CD14-positive monocyte (primary cell): Measurements from ENCODE around the gene CFAP221. TPM values are rescaled to one million over a fixed set of nuclear protein-coding genes. Genes with fewer than 3 reads are reported as not detected.

Source experiments
- DNase-seq, 3 donors: peaks; one replicate each; pipeline ENCODE4 v3.0.0-alpha.2; 2011 to 2022
- H2AFZ ChIP-seq: 2 replicates; pipeline ENCODE4 v1.6.0; 2012; ENCODE audit warnings: mild to moderate bottlenecking, low read depth, low read length, inconsistent platforms; ENCODE audit not compliant: insufficient read depth, poor library complexity, severe bottlenecking
- H3K27ac ChIP-seq, 2 donors: 1 replicate in 1 of 2; 2 replicates in 1 of 2; pipeline ENCODE4 v1.5.1; 2012 to 2013; ENCODE audit warnings: low read length in 2 of 2, control low read depth in 1 of 2, inconsistent platforms in 1 of 2, low read depth in 1 of 2, mild to moderate bottlenecking in 1 of 2
- H3K27me3 ChIP-seq, 2 donors: one replicate each; pipeline versions ENCODE4 v1.6.0 to v1.6.1; 2011 to 2013; ENCODE audit warnings: low read length in 2 of 2; ENCODE audit not compliant: control insufficient read depth in 2 of 2, insufficient read depth in 2 of 2
- H3K36me3 ChIP-seq, 2 donors: replicated peaks in 1 of 2; 1 replicate in 1 of 2; 2 replicates in 1 of 2; pipeline versions ENCODE4 v1.5.1 to v1.6.1; 2012 to 2013; ENCODE audit warnings: low read length in 2 of 2, control low read depth in 1 of 2, inconsistent platforms in 1 of 2, mild to moderate bottlenecking in 1 of 2; ENCODE audit not compliant: insufficient read depth in 2 of 2, control insufficient read depth in 1 of 2
- H3K4me1 ChIP-seq, 2 donors: 1 replicate in 1 of 2; 2 replicates in 1 of 2; pipeline versions ENCODE4 v1.5.1 to v1.6.1; 2012 to 2013; ENCODE audit warnings: low read length in 2 of 2, control low read depth in 1 of 2, inconsistent platforms in 1 of 2, mild to moderate bottlenecking in 1 of 2, moderate library complexity in 1 of 2; ENCODE audit not compliant: insufficient read depth in 2 of 2, control insufficient read depth in 1 of 2
- H3K4me2 ChIP-seq: replicated peaks from 2 replicates; pipeline ENCODE3; 2012; ENCODE audit warnings: low read length, moderate library complexity, mild to moderate bottlenecking; ENCODE audit not compliant: poor library complexity, severe bottlenecking; ENCODE audit errors: extremely low read depth
- H3K4me3 ChIP-seq, 3 experiments: fragments of 200-600 bp in 1 of 3; sonication (generic) in 1 of 3; replicated peaks in 1 of 3; 1 replicate in 2 of 3; 2 replicates in 1 of 3; pipeline ENCODE4 v1.5.1; 2011 to 2013; ENCODE audit warnings: low read length in 3 of 3, mild to moderate bottlenecking in 3 of 3, control low read depth in 2 of 3, low read depth in 2 of 3, inconsistent platforms in 1 of 3, moderate library complexity in 1 of 3
- H3K79me2 ChIP-seq: 2 replicates; pipeline ENCODE4 v1.6.0; 2012; ENCODE audit warnings: mild to moderate bottlenecking, control low read depth, inconsistent platforms, low read length, moderate library complexity; ENCODE audit not compliant: insufficient read depth
- H3K9ac ChIP-seq: 2 replicates; pipeline ENCODE4 v1.6.0; 2017; ENCODE audit warnings: low read length, mild to moderate bottlenecking; ENCODE audit not compliant: insufficient read depth, poor library complexity, severe bottlenecking
- H3K9me3 ChIP-seq, 2 donors: replicated peaks in 1 of 2; 1 replicate in 1 of 2; 2 replicates in 1 of 2; pipeline versions ENCODE4 v1.5.1 to v1.6.1; 2012 to 2013; ENCODE audit warnings: low read length in 2 of 2, control low read depth in 1 of 2; ENCODE audit not compliant: control insufficient read depth in 1 of 2, insufficient read depth in 1 of 2
- H4K20me1 ChIP-seq: 2 replicates; pipeline ENCODE4 v1.6.0; 2012; ENCODE audit warnings: mild to moderate bottlenecking, low read length, control low read depth, moderate library complexity; ENCODE audit not compliant: insufficient read depth
- H3K27ac Mint-ChIP-seq, 7 donors: one replicate each; pipeline ENCODE4 v1.8.0; 2020; ENCODE audit warnings: mild to moderate bottlenecking in 7 of 7, mixed read lengths in 7 of 7, moderate library complexity in 6 of 7, inconsistent platforms in 2 of 7
- H3K27me3 Mint-ChIP-seq, 3 donors: one replicate each; pipeline ENCODE4 v1.8.0; 2021 to 2022; ENCODE audit warnings: low read depth in 3 of 3, mild to moderate bottlenecking in 3 of 3, mixed read lengths in 3 of 3, moderate library complexity in 3 of 3, inconsistent platforms in 1 of 3
- H3K36me3 Mint-ChIP-seq, 2 donors: one replicate each; pipeline ENCODE4 v1.8.0; 2020; ENCODE audit warnings: mixed read lengths in 2 of 2, inconsistent platforms in 1 of 2, mild to moderate bottlenecking in 1 of 2
- H3K4me1 Mint-ChIP-seq: one replicate; pipeline ENCODE4 v1.8.0; 2020; ENCODE audit warnings: mild to moderate bottlenecking, mixed read lengths
- H3K4me3 Mint-ChIP-seq, 2 donors: one replicate each; pipeline ENCODE4 v1.8.0; 2020; ENCODE audit warnings: mild to moderate bottlenecking in 2 of 2, mixed read lengths in 2 of 2, moderate library complexity in 1 of 2
- H3K9me3 Mint-ChIP-seq, 7 donors: one replicate each; pipeline ENCODE4 v1.8.0; 2020 to 2022; ENCODE audit warnings: mixed read lengths in 7 of 7, mild to moderate bottlenecking in 6 of 7, moderate library complexity in 6 of 7, inconsistent platforms in 2 of 7
- CTCF ChIP-seq: fragments of 200-600 bp; IDR thresholded peaks from one replicate; pipeline ENCODE4 v1.8.0; 2022; ENCODE audit warnings: antibody characterized with exemption, mild to moderate bottlenecking
- WGBS: methylation state at CpG from one replicate; pipeline ENCODE4 v1.1.5; 2013; ENCODE audit warnings: missing lambda C conversion rate; ENCODE audit not compliant: insufficient coverage; 5-methylcytosine and 5-hydroxymethylcytosine counted together
- intact Hi-C, 2 donors: fragments of 100-400 bp; cut with micrococcal nuclease; formaldehyde crosslinking; loops; one replicate each; pipeline versions ENCODE4 v1.15.0 to v1.15.1; 2023
- polyA plus RNA-seq, 3 donors: library from polyadenylated mRNA; depleted of rRNA in 1 of 3; unstranded in 2 of 3; stranded (reverse) in 1 of 3; fragments of 300-500 nt in 2 of 3; fragments of >200 nt in 1 of 3; fragmentation: Illumina TruSeq in 2 of 3; gene quantifications; 1 replicate in 2 of 3; 2 replicates in 1 of 3; pipeline ENCODE4 v1.2.3, GENCODE V29; 2012 to 2021

Gene CFAP221
- polyA plus RNA-seq, 3 donors = not detected

- Histone ChIP-seq H3K4me1 (no peaks in the 10 kb centered on the region), H3K9me3 (no peaks in the 10 kb centered on the region), H3K4me3 (no peak overlapping the region), H3K27ac (no peak overlapping the region), H3K79me2 (no peaks in the 10 kb centered on the region), H3K36me3 (no peaks in the 10 kb centered on the region), H2AFZ (peak overlapping the region; percentile 13), H3K9ac (no peak overlapping the region), H4K20me1 (no peaks in the 10 kb centered on the region), H3K27me3 (no peaks in the 10 kb centered on the region), H3K4me2 (no peak overlapping the region)
- Mint-ChIP-seq H3K27ac (no peak overlapping the region), H3K27me3 (peaks cover 2 to 5% (median 5%) of the 10 kb centered on the region in 3 donors), H3K4me3 (no peak overlapping the region), H3K9me3 (no peaks in the 10 kb centered on the region), H3K4me1 (no peaks in the 10 kb centered on the region), H3K36me3 (no peaks in the 10 kb centered on the region)
- 44% methylated on average over 6 of the region's 6 CpGs for WGBS
- no peak for TF ChIP-seq CTCF
- intact Hi-C loops = no loop called here
- no peak for DNase-seq
Observed at GRCh38 chr2:119671752-119672151, 127.5 kb downstream of the CFAP221 start.

- Mint-ChIP-seq H3K9me3 (no peaks in the 10 kb centered on the region), H3K36me3 (no peaks in the 10 kb centered on the region), H3K4me1 (no peaks in the 10 kb centered on the region), H3K27ac (no peak overlapping the region), H3K4me3 (no peak overlapping the region), H3K27me3 (peaks cover 2 to 5% (median 3%) of the 10 kb centered on the region in 3 donors)
- H3K4me1 ChIP-seq = no peaks in the 10 kb centered on the region
- no peak for TF ChIP-seq CTCF
- WGBS = 90% methylated on average over 1 of the region's 5 CpGs
- H3K9me3 ChIP-seq = no peaks in the 10 kb centered on the region
- DNase-seq = no peak
- H4K20me1 ChIP-seq = no peaks in the 10 kb centered on the region
- H3K9ac ChIP-seq = no peak overlapping the region
- H3K4me2 ChIP-seq = no peak overlapping the region
- no peaks in the 10 kb centered on the region for H3K79me2 ChIP-seq
- no peak overlapping the region for H3K4me3 ChIP-seq
- no peaks in the 10 kb centered on the region for H3K36me3 ChIP-seq
- no peak overlapping the region for H3K27ac ChIP-seq
- no peaks in the 10 kb centered on the region for H3K27me3 ChIP-seq
- intact Hi-C loops = no loop called here
- peak overlapping the region; percentile 13 for H2AFZ ChIP-seq
Observed at GRCh38 chr2:119672161-119672862, 128.1 kb downstream of the CFAP221 start.
